SK-N-SH (cell line): Measurements from ENCODE around the gene LY6G6D. TPM values are rescaled to one million over a fixed set of nuclear protein-coding genes. Genes with fewer than 3 reads are reported as not detected.

Source experiments
- CTCF ChIA-PET: fragments of 300-600, 350-600 bp; formaldehyde crosslinking; extraction: SDS; loops from one replicate; lab custom pipeline; 2021; lab: Yijun Ruan, JAX
- POLR2A ChIA-PET: fragments of 350-600 bp; sonication (Branson Sonifier 250); formaldehyde crosslinking; extraction: SDS; loops from one replicate; lab custom pipeline; 2020; ENCODE audit warnings: antibody characterized with exemption, inconsistent platforms; lab: Yijun Ruan, JAX
- DNase-seq: peaks from one replicate; pipeline ENCODE4 v3.0.0; 2012
- H2AFZ ChIP-seq: fragments of 200-600 bp; sonication (generic); 2 replicates; pipeline ENCODE4 v1.8.1; 2016; ENCODE audit warnings: antibody characterized with exemption, mild to moderate bottlenecking, low read depth
- H3F3A ChIP-seq: fragments of 200-600 bp; sonication (generic); replicated peaks from 2 replicates; pipeline ENCODE3; 2016; ENCODE audit warnings: antibody characterized with exemption, mild to moderate bottlenecking; ENCODE audit not compliant: insufficient read depth
- H3K27ac ChIP-seq, 2 experiments: fragments of 200-500 bp in 1 of 2; fragments of 200-600 bp in 1 of 2; sonication (Bioruptor generic) in 1 of 2; sonication (generic), shearing (Covaris generic) in 1 of 2; 2 replicates each; pipeline versions ENCODE4 v1.5.1 to v1.6.1; 2014 to 2016; ENCODE audit warnings: low read depth in 2 of 2, inconsistent platforms in 1 of 2, low read length in 1 of 2, mild to moderate bottlenecking in 1 of 2, mixed read lengths in 1 of 2
- H3K27me3 ChIP-seq: fragments of 200-600 bp; sonication (generic), shearing (Covaris generic); 2 replicates; pipeline ENCODE4 v1.6.1; 2016; ENCODE audit warnings: mixed run types; ENCODE audit not compliant: insufficient read depth
- H3K36me3 ChIP-seq, 2 experiments: fragments of 200-500 bp in 1 of 2; fragments of 200-600 bp in 1 of 2; sonication (Bioruptor generic) in 1 of 2; sonication (generic) in 1 of 2; replicated peaks in 1 of 2; 2 replicates each; pipeline versions ENCODE3 to v1.5.1; 2014 to 2016; ENCODE audit warnings: low read length in 1 of 2, mild to moderate bottlenecking in 1 of 2; ENCODE audit not compliant: insufficient read depth in 2 of 2, control insufficient read depth in 1 of 2
- H3K4me1 ChIP-seq, 2 experiments: fragments of 200-500 bp in 1 of 2; fragments of 200-600 bp in 1 of 2; sonication (Bioruptor generic) in 1 of 2; sonication (generic), shearing (Covaris generic) in 1 of 2; 2 replicates each; pipeline versions ENCODE4 v1.5.1 to v1.6.1; 2014 to 2016; ENCODE audit warnings: low read depth in 1 of 2, low read length in 1 of 2, mixed run types in 1 of 2; ENCODE audit not compliant: insufficient read depth in 2 of 2, control insufficient read depth in 1 of 2
- H3K4me2 ChIP-seq: fragments of 200-600 bp; sonication (generic), shearing (Covaris generic); 2 replicates; pipeline ENCODE4 v1.6.1; 2017; ENCODE audit warnings: mixed run types
- H3K4me3 ChIP-seq, 2 experiments: fragments of 200-500 bp in 1 of 2; fragments of 200-600 bp in 1 of 2; sonication (Bioruptor generic) in 1 of 2; sonication (generic), shearing (Covaris generic) in 1 of 2; 2 replicates each; pipeline versions ENCODE4 v1.5.1 to v1.8.1; 2014 to 2016; ENCODE audit warnings: low read depth in 2 of 2, inconsistent platforms in 1 of 2, low read length in 1 of 2, mild to moderate bottlenecking in 1 of 2, mixed read lengths in 1 of 2, moderate library complexity in 1 of 2
- H3K79me2 ChIP-seq: fragments of 200-600 bp; sonication (generic); 2 replicates; pipeline ENCODE4 v1.8.1; 2017; ENCODE audit warnings: mild to moderate bottlenecking; ENCODE audit not compliant: insufficient read depth
- H3K9ac ChIP-seq: fragments of 200-600 bp; sonication (generic); 2 replicates; pipeline ENCODE4 v1.6.1; 2017; ENCODE audit warnings: mixed run types
- H3K9me2 ChIP-seq: fragments of 200-600 bp; sonication (generic); 2 replicates; pipeline ENCODE4 v1.6.1; 2017; ENCODE audit warnings: mixed run types
- H3K9me3 ChIP-seq: fragments of 200-600 bp; sonication (generic); 2 replicates; pipeline ENCODE4 v1.6.1; 2017; ENCODE audit warnings: mixed run types, mild to moderate bottlenecking, moderate library complexity
- H4K20me1 ChIP-seq: fragments of 200-600 bp; sonication (generic); 2 replicates; pipeline ENCODE4 v1.6.1; 2017; ENCODE audit warnings: mild to moderate bottlenecking, mixed run types; ENCODE audit not compliant: insufficient read depth
- CHD2 ChIP-seq: fragments of 150-350 bp; IDR thresholded peaks from 2 replicates; pipeline ENCODE4 v1.6.1; 2018; ENCODE audit warnings: low read length; ENCODE audit not compliant: partially characterized antibody
- ELF1 ChIP-seq: IDR thresholded peaks from 2 replicates; pipeline ENCODE4 v1.4.0; 2012
- EP300 ChIP-seq, 2 experiments: IDR thresholded peaks; 2 replicates each; pipeline versions ENCODE4 v1.4.0 to v1.6.1; 2012; ENCODE audit warnings: borderline replicate concordance in 1 of 2, low read depth in 1 of 2, low read length in 1 of 2
- FOSL2 ChIP-seq: IDR thresholded peaks from 2 replicates; pipeline ENCODE4 v1.4.0; 2012; ENCODE audit warnings: low read depth, mild to moderate bottlenecking, moderate library complexity, borderline replicate concordance
- GABPA ChIP-seq: IDR thresholded peaks from 2 replicates; pipeline ENCODE4 v1.4.0; 2012; ENCODE audit warnings: low read depth, mild to moderate bottlenecking
- GATA2 ChIP-seq: sonication (generic); formaldehyde crosslinking; IDR thresholded peaks from 2 replicates; pipeline ENCODE4 v1.5.0; 2020; ENCODE audit warnings: mild to moderate bottlenecking, missing genetic modification reagents
- MAX ChIP-seq: IDR thresholded peaks from 2 replicates; pipeline ENCODE4 v1.4.0; 2012; ENCODE audit warnings: low read depth
- MEF2A ChIP-seq: IDR thresholded peaks from 2 replicates; pipeline ENCODE4 v1.4.0; 2012; ENCODE audit warnings: low read depth, borderline replicate concordance
- NRF1 ChIP-seq: IDR thresholded peaks from 2 replicates; pipeline ENCODE4 v1.6.1; 2012; ENCODE audit warnings: low read depth, mild to moderate bottlenecking, low read length
- RXRA ChIP-seq: IDR thresholded peaks from 2 replicates; pipeline ENCODE4 v1.4.0; 2012; ENCODE audit warnings: low read depth, mild to moderate bottlenecking, borderline replicate concordance
- SIN3A ChIP-seq: IDR thresholded peaks from 2 replicates; pipeline ENCODE4 v1.6.1; 2012; ENCODE audit warnings: low read depth, mild to moderate bottlenecking, low read length, moderate library complexity, borderline replicate concordance
- SMC3 ChIP-seq: IDR thresholded peaks from 2 replicates; pipeline ENCODE4 v1.6.1; 2012; ENCODE audit warnings: low read depth, low read length, improper control_type of control experiment
- TCF12 ChIP-seq: IDR thresholded peaks from 2 replicates; pipeline ENCODE4 v1.4.0; 2012
- TEAD4 ChIP-seq: IDR thresholded peaks from 2 replicates; pipeline ENCODE4 v1.4.0; 2012; ENCODE audit warnings: mild to moderate bottlenecking, borderline replicate concordance; ENCODE audit not compliant: insufficient read depth
- USF1 ChIP-seq: IDR thresholded peaks from 2 replicates; pipeline ENCODE4 v1.4.0; 2012; ENCODE audit warnings: low read depth, borderline replicate concordance
- YY1 ChIP-seq: IDR thresholded peaks from 2 replicates; pipeline ENCODE4 v1.4.0; 2012; ENCODE audit warnings: low read depth, mild to moderate bottlenecking
- WGBS: methylation state at CpG from one replicate; pipeline ENCODE4 v1.1.6; 2017; ENCODE audit warnings: low lambda C conversion rate; 5-methylcytosine and 5-hydroxymethylcytosine counted together
- polyA plus RNA-seq, 3 experiments: library from polyadenylated mRNA; depleted of rRNA; stranded (reverse); fragments of >200 nt; gene quantifications; 2 replicates each; pipeline ENCODE4 v1.2.3, GENCODE V29; 2012
- TF ChIP-seq, protein P1 (sequence below): fragments of 150-350 bp; IDR thresholded peaks from 2 replicates; pipeline ENCODE4 v1.6.1; 2016; ENCODE audit warnings: mild to moderate bottlenecking, low read depth, low read length
- TF ChIP-seq, protein P2 (sequence below): fragments of 200-600 bp; sonication (generic); IDR thresholded peaks from 2 replicates; pipeline ENCODE4 v1.6.1; 2017; ENCODE audit warnings: antibody characterized with exemption, mild to moderate bottlenecking, moderate library complexity

The LY6G6D gene
- polyA plus RNA-seq, 1 of the 3 experiments (the other 2 are of a cell fraction), result not detected

- no peak for TF ChIP-seq ELF1
These were observed 47.9 kb downstream of the LY6G6D start (continued) for GRCh38 chr6:31762878-31763618.

DNA sequence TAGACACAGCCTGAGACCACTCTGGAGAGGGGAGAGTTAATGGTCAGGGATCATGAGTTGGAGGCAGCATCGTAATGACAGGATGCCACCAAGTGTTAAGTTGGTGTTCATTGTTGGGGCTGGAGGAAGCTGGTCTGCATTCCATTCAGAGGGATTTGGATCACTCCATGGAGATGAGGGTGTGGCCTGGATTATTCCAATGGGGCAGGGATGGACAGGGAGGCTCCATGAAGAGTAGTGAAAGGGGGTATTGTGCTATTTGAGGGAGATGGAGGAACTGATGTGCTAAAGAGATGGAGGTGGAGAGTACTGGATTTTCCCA, 48.4 kb downstream of the LY6G6D start:
- Histone ChIP-seq H3K79me2 (no peaks in the 10 kb centered on the region), H3K9me2 (no peaks in the 10 kb centered on the region), H3K4me1 (peaks cover 0 to 8% of the 10 kb centered on the region in 2 experiments; a peak in 1 of 4 replicates), H4K20me1 (no peaks in the 10 kb centered on the region), H3K36me3 (no peaks in the 10 kb centered on the region), H3K9ac (no peak overlapping the region), H3K27ac (no peak overlapping the region), H3K9me3 (no peaks in the 10 kb centered on the region), H3F3A (no peaks in the 10 kb centered on the region), H2AFZ (no peak overlapping the region), H3K4me2 (no peak overlapping the region), H3K27me3 (no peaks in the 10 kb centered on the region), H3K4me3 (no peak overlapping the region)
- CTCF ChIA-PET, result interaction anchor here (1.0 kb wide), 1 partner anchor 28 kb away, joined by 5 read pairs; no protein-coding TSS in a partner anchor
- TF ChIP-seq MAX (no peak), RXRA (no peak), TEAD4 (no peak), NRF1 (no peak), SMC3 (no peak), MEF2A (no peak), YY1 (no peak), EP300 (IDR thresholded peaks at IDR 0.05; ENCODE audit: borderline replicate concordance in 1 of 2, low read depth in 1 of 2, low read length in 1 of 2) (no peak), GATA2 (no peak)
- TF ChIP-seq, protein P1, sequence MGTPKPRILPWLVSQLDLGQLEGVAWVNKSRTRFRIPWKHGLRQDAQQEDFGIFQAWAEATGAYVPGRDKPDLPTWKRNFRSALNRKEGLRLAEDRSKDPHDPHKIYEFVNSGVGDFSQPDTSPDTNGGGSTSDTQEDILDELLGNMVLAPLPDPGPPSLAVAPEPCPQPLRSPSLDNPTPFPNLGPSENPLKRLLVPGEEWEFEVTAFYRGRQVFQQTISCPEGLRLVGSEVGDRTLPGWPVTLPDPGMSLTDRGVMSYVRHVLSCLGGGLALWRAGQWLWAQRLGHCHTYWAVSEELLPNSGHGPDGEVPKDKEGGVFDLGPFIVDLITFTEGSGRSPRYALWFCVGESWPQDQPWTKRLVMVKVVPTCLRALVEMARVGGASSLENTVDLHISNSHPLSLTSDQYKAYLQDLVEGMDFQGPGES, result no peak
- 42% methylated on average over 1 of the region's 1 CpG for WGBS
- no peak for DNase-seq
- POLR2A ChIA-PET, result no interaction called here

GRCh38 chr6:31764198-31764597, 49.0 kb downstream of the LY6G6D start:
- H2AFZ ChIP-seq, result no peak overlapping the region
- H3K4me1 ChIP-seq, result peaks cover 0 to 8% of the 10 kb centered on the region in 2 experiments; a peak in 1 of 4 replicates
- CTCF ChIA-PET, result no interaction called here
- no peak overlapping the region for H3K4me2 ChIP-seq
- H3K36me3 ChIP-seq, result no peaks in the 10 kb centered on the region
- H3K9me3 ChIP-seq, result no peaks in the 10 kb centered on the region
- no peak for TF ChIP-seq CHD2
- no peak for TF ChIP-seq SMC3
- no peak for TF ChIP-seq GATA2
- TF ChIP-seq SIN3A, result no peak
- no peak for TF ChIP-seq USF1
- TF ChIP-seq NRF1, result no peak
- no peak for TF ChIP-seq GABPA
- TF ChIP-seq TCF12, result no peak
- TF ChIP-seq TEAD4, result no peak
- TF ChIP-seq, protein P2, sequence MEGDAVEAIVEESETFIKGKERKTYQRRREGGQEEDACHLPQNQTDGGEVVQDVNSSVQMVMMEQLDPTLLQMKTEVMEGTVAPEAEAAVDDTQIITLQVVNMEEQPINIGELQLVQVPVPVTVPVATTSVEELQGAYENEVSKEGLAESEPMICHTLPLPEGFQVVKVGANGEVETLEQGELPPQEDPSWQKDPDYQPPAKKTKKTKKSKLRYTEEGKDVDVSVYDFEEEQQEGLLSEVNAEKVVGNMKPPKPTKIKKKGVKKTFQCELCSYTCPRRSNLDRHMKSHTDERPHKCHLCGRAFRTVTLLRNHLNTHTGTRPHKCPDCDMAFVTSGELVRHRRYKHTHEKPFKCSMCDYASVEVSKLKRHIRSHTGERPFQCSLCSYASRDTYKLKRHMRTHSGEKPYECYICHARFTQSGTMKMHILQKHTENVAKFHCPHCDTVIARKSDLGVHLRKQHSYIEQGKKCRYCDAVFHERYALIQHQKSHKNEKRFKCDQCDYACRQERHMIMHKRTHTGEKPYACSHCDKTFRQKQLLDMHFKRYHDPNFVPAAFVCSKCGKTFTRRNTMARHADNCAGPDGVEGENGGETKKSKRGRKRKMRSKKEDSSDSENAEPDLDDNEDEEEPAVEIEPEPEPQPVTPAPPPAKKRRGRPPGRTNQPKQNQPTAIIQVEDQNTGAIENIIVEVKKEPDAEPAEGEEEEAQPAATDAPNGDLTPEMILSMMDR, result no peak
- no peak for TF ChIP-seq FOSL2
- TF ChIP-seq YY1, result no peak
- no peak for TF ChIP-seq EP300 (IDR thresholded peaks at IDR 0.05; ENCODE audit: borderline replicate concordance in 1 of 2, low read depth in 1 of 2, low read length in 1 of 2)
- H3K4me3 ChIP-seq, result no peak overlapping the region
- WGBS, result 86% methylated on average over 3 of the region's 4 CpGs
- POLR2A ChIA-PET, result no interaction called here
- no peaks in the 10 kb centered on the region for H3K79me2 ChIP-seq
- peaks cover 2% of the 10 kb centered on the region for H3F3A ChIP-seq
- H3K9ac ChIP-seq, result no peak overlapping the region
- no peaks in the 10 kb centered on the region for H4K20me1 ChIP-seq
- H3K27ac ChIP-seq, result no peak overlapping the region
- H3K27me3 ChIP-seq, result no peaks in the 10 kb centered on the region
- no peak for DNase-seq
- no peaks in the 10 kb centered on the region for H3K9me2 ChIP-seq
